ENCODE data around the gene NINJ1. TPM values are rescaled to one million over a fixed set of nuclear protein-coding genes. Genes with fewer than 3 reads are reported as not detected.

The NINJ1 gene
- total and polyA plus RNA-seq, 2 donors (not counting 3 experiments of a cell fraction or from before 2014, with no cell fraction given) = 31.5 to 57.7 TPM

- no peaks in the 10 kb centered on the region for H3K27me3 ChIP-seq (ENCODE audit: control insufficient read depth in 2 of 2, insufficient read depth in 2 of 2, low read length in 2 of 2)
- no peaks in the 10 kb centered on the region for H3K9me1 ChIP-seq (replicated peaks; ENCODE audit: control insufficient read depth, extremely low read depth, insufficient read depth, low read length)
- peak overlapping the region; percentile 54 to 63 (median 58) for H3K4me3 ChIP-seq (replicated peaks in 1 of 3; ENCODE audit: insufficient read depth in 1 of 3, low read depth in 1 of 3, low read length in 3 of 3)
- intact Hi-C loops (cut with micrococcal nuclease) = loop anchor here (1.0 kb wide), 1 partner anchor 35 kb away; no protein-coding TSS in a partner anchor
- H2AFZ ChIP-seq (ENCODE audit: low read depth, low read length) = peak overlapping the region; percentile 88
- TF ChIP-seq EZH2 (IDR thresholded peaks at IDR 0.05; ENCODE audit: borderline replicate concordance, low read depth, low read length, severe bottlenecking) = no peak
- DNase-seq (ENCODE audit: low read depth, low spot score) = peak; percentile 57
- peak overlapping the region; percentile 92 for H3K9ac ChIP-seq (replicated peaks; ENCODE audit: extremely low read depth, insufficient read depth, low read length)
- no peaks in the 10 kb centered on the region for H3K36me3 ChIP-seq (ENCODE audit: control insufficient read depth in 2 of 2, extremely low read depth in 1 of 2, insufficient read depth in 2 of 2, low read length in 2 of 2)
- POLR2A ChIA-PET = interaction anchor here (1.1 to 1.7 kb wide), 2 partner anchors 14 to 37 kb away, joined by 8 to 11 read pairs; partner anchors contain the start of gene CARD19
- H3K9me3 ChIP-seq (replicated peaks; ENCODE audit: control insufficient read depth, insufficient read depth, low read length) = no peaks in the 10 kb centered on the region
- BruUV-seq (replicated peaks) = TSS peak; percentile 54
- H3K4me1 ChIP-seq (ENCODE audit: control insufficient read depth, extremely low read depth, insufficient read depth, low read length) = peaks cover 59% of the 10 kb centered on the region
- H4K20me1 ChIP-seq (replicated peaks; ENCODE audit: control insufficient read depth, extremely low read depth, insufficient read depth, low read length) = no peaks in the 10 kb centered on the region
- peak overlapping the region; percentile 75 for H3K27ac ChIP-seq (ENCODE audit: insufficient read depth, low read depth, low read length)
- H3K4me2 ChIP-seq (ENCODE audit: insufficient read depth, low read length) = peak overlapping the region; percentile 47
- dilution Hi-C loops (cut with MboI; ENCODE audit: extremely low pct_ligation_motif_present, low sequenced_read_pairs) = no loop called here
- peaks cover 13% of the 10 kb centered on the region for H3K79me2 ChIP-seq (ENCODE audit: control insufficient read depth, insufficient read depth, low read length)
- no peak for FAIRE-seq
- CTCF ChIA-PET = interaction anchor here (1.4 to 1.8 kb wide), 6 partner anchors 10 to 433 kb away, joined by 3 to 13 read pairs (median 6); no protein-coding TSS in a partner anchor
Observed at GRCh38 chr9:93132946-93133680, 938 bp downstream of the NINJ1 start.

- H3K36me3 ChIP-seq (ENCODE audit: control insufficient read depth in 2 of 2, extremely low read depth in 1 of 2, insufficient read depth in 2 of 2, low read length in 2 of 2) = no peaks in the 10 kb centered on the region
- H2AFZ ChIP-seq (ENCODE audit: low read depth, low read length) = no peak overlapping the region
- BruUV-seq (replicated peaks) = no TSS peak
- no peaks in the 10 kb centered on the region for H4K20me1 ChIP-seq (replicated peaks; ENCODE audit: control insufficient read depth, extremely low read depth, insufficient read depth, low read length)
- dilution Hi-C loops (cut with MboI; ENCODE audit: extremely low pct_ligation_motif_present, low sequenced_read_pairs) (no loop called here), intact Hi-C loops (cut with micrococcal nuclease) (no loop called here)
- H3K9ac ChIP-seq (replicated peaks; ENCODE audit: extremely low read depth, insufficient read depth, low read length) = peak overlapping the region; percentile 92
- H3K4me3 ChIP-seq (replicated peaks in 1 of 3; ENCODE audit: insufficient read depth in 1 of 3, low read depth in 1 of 3, low read length in 3 of 3) = no peak overlapping the region
- TF ChIP-seq MYC (IDR thresholded peaks at IDR 0.05; ENCODE audit: low read depth, low read length) (no peak), JUN (IDR thresholded peaks at IDR 0.05; ENCODE audit: borderline replicate concordance, insufficient read depth, insufficient read length, low read depth) (no peak), POLR2A (IDR thresholded peaks at IDR 0.05; ENCODE audit: low read depth, low read length) (no peak), EZH2 (IDR thresholded peaks at IDR 0.05; ENCODE audit: borderline replicate concordance, low read depth, low read length, severe bottlenecking) (no peak), FOS (IDR thresholded peaks at IDR 0.05; ENCODE audit: borderline replicate concordance, insufficient read depth, low read length) (no peak), POLR2AphosphoS5 (IDR thresholded peaks at IDR 0.05; ENCODE audit: insufficient read depth, low read depth, low read length) (no peak), GATA2 (IDR thresholded peaks at IDR 0.05; ENCODE audit: insufficient read depth, insufficient read length, low read depth, low read length) (no peak), CTCF (IDR thresholded peaks at IDR 0.05; ENCODE audit: extremely low read depth in 1 of 2, insufficient read depth in 1 of 2, low read depth in 1 of 2, low read length in 2 of 2) (no peak), MAX (IDR thresholded peaks at IDR 0.05; ENCODE audit: insufficient read depth, insufficient read length) (no peak)
- H3K27ac ChIP-seq (ENCODE audit: insufficient read depth, low read depth, low read length) = peak overlapping the region; percentile 75
- FAIRE-seq = peak; percentile 46
- peak overlapping the region; percentile 47 for H3K4me2 ChIP-seq (ENCODE audit: insufficient read depth, low read length)
- no peak for DNase-seq (ENCODE audit: low read depth, low spot score)
- H3K79me2 ChIP-seq (ENCODE audit: control insufficient read depth, insufficient read depth, low read length) = peaks cover 13% of the 10 kb centered on the region
- H3K9me1 ChIP-seq (replicated peaks; ENCODE audit: control insufficient read depth, extremely low read depth, insufficient read depth, low read length) = no peaks in the 10 kb centered on the region
- ChIA-PET POLR2A (no interaction called here), CTCF (interaction anchor here (1.5 to 2.7 kb wide), 2 partner anchors 22 to 129 kb away, joined by 3 to 10 read pairs; no protein-coding TSS in a partner anchor)
- H3K9me3 ChIP-seq (replicated peaks; ENCODE audit: control insufficient read depth, insufficient read depth, low read length) = no peaks in the 10 kb centered on the region
- no peaks in the 10 kb centered on the region for H3K27me3 ChIP-seq (ENCODE audit: control insufficient read depth in 2 of 2, insufficient read depth in 2 of 2, low read length in 2 of 2)
- peaks cover 64% of the 10 kb centered on the region for H3K4me1 ChIP-seq (ENCODE audit: control insufficient read depth, extremely low read depth, insufficient read depth, low read length)
Observed at GRCh38 chr9:93132287-93132927, 1.6 kb downstream of the NINJ1 start.
